Measurements from ENCODE around the gene RFXANK.

Gene RFXANK

DNA sequence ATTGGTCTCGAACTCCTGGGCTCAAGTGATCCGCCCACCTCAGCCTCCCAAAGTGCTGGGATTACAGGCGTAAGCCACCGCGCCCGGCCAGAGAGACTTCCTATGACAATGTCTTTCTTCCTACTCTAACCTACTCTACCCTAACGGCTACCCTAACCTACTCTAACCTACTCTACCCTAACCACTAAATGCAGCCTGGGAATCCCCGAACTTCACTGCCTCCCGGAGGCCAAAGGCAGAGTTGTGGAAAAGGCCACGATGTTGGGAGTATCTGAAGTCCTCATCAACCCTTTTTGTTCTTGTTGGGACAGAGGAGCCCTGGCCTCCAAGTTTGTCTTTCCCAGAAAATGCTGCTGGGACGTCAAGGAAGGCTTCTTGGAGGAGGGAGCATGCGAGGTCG lies 12.1 kb downstream of the RFXANK start:
- ChIA-PET CTCF (interaction anchor here (1.3 to 1.4 kb wide), 2 partner anchors 11 to 12 kb away, joined by 3 read pairs; partner anchors contain the start of genes BORCS8 and RFXANK), POLR2A (no interaction called here)
- no peak for TF ChIP-seq TARDBP (IDR thresholded peaks at IDR 0.05)
- no peak for TF ChIP-seq HDGF (IDR thresholded peaks at IDR 0.05; ENCODE audit: borderline replicate concordance)
- TF ChIP-seq SP1 (IDR thresholded peaks at IDR 0.05) = no peak
- TF ChIP-seq FOXA1 (IDR thresholded peaks at IDR 0.05) = no peak
- TF ChIP-seq, protein P1, sequence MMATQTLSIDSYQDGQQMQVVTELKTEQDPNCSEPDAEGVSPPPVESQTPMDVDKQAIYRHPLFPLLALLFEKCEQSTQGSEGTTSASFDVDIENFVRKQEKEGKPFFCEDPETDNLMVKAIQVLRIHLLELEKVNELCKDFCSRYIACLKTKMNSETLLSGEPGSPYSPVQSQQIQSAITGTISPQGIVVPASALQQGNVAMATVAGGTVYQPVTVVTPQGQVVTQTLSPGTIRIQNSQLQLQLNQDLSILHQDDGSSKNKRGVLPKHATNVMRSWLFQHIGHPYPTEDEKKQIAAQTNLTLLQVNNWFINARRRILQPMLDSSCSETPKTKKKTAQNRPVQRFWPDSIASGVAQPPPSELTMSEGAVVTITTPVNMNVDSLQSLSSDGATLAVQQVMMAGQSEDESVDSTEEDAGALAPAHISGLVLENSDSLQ (IDR thresholded peaks at IDR 0.05) = no peak
- TF ChIP-seq ARNT (IDR thresholded peaks at IDR 0.05) = no peak
- TF ChIP-seq LEF1 (IDR thresholded peaks at IDR 0.05; ENCODE audit: borderline replicate concordance) = no peak
- TF ChIP-seq FOXM1 (IDR thresholded peaks at IDR 0.05; ENCODE audit: borderline replicate concordance) = no peak
- TF ChIP-seq ELF4 (IDR thresholded peaks at IDR 0.05) = no peak
- no peak for TF ChIP-seq CTBP1 (IDR thresholded peaks at IDR 0.05; ENCODE audit: borderline replicate concordance)
- TF ChIP-seq BHLHE40 (IDR thresholded peaks at IDR 0.05; ENCODE audit: borderline replicate concordance) = no peak
- TF ChIP-seq NFRKB (IDR thresholded peaks at IDR 0.05) = no peak
- no peak for TF ChIP-seq FOXK2 (IDR thresholded peaks at IDR 0.05)
- TF ChIP-seq ZNF384 (IDR thresholded peaks at IDR 0.05) = no peak
- TF ChIP-seq L3MBTL2 (conservative IDR thresholded peaks at IDR 0.05) = no peak
- no peak for TF ChIP-seq SUZ12 (IDR thresholded peaks at IDR 0.05)
- no peak for DNase-seq (ENCODE audit: extremely low spot score)

DNA sequence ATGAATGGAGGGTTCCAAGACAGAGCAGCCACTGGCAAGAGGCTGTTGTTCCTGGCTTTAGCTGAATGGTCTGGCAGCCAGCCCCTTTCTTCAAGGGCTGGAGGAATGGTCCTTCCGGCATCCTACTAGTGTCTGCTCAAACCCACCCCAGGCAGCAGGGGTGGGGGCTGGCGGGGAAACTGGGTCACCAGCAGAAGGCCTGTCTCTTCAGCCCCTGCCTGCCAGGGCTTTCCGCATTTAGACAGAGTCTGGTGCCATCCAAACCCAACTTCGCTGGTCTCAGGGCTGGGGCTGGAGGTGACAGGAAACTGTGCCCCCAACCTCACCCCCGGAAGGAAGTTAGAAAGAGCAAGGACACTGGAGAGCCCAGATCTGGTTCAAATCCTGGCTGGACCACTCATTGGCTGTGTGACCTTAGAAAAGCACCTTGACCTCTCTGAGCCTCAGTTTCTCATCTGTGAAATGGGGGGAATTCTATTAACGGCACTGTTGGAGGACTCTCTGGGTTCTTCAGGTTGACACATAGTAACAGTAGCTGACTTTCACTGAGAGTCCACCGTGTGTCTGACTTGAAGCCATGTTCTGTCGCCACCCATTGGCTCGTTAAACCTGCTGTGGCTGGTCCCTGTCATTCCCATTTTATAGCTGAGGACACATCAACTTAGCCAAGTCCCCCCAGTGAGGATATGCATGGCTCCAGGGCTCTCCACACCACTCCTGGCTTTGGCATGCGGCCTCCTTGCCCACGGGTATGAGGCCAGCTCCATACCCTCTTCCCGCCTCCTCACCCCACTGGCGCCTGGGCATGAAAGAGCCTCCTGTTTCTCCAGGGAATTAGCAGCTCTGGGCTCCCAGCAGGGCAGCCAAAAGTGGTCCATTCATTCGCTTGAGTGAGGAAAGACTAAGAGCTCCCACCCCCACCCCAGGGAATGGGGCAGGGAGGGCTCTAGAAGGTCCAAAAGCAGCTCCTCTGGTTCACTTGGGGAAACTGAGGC lies 13.7 kb downstream of the RFXANK start:
- ChIA-PET POLR2A (no interaction called here), CTCF (interaction anchor here (0.8 to 1.3 kb wide), 2 partner anchors 14 to 19 kb away, joined by 3 read pairs; partner anchors contain the start of genes BORCS8 and RFXANK)
- DNase-seq (ENCODE audit: extremely low spot score) = no peak
- TF ChIP-seq HDGF (IDR thresholded peaks at IDR 0.05; ENCODE audit: borderline replicate concordance) (no peak), TARDBP (IDR thresholded peaks at IDR 0.05) (no peak), CTBP1 (IDR thresholded peaks at IDR 0.05; ENCODE audit: borderline replicate concordance) (no peak), L3MBTL2 (conservative IDR thresholded peaks at IDR 0.05) (no peak), SP1 (IDR thresholded peaks at IDR 0.05) (no peak), SUZ12 (IDR thresholded peaks at IDR 0.05) (no peak), LEF1 (IDR thresholded peaks at IDR 0.05; ENCODE audit: borderline replicate concordance) (no peak), BHLHE40 (IDR thresholded peaks at IDR 0.05; ENCODE audit: borderline replicate concordance) (no peak), FOXA1 (IDR thresholded peaks at IDR 0.05) (no peak), ARNT (IDR thresholded peaks at IDR 0.05) (no peak), ELF4 (IDR thresholded peaks at IDR 0.05) (no peak), FOXK2 (IDR thresholded peaks at IDR 0.05) (no peak), ZNF384 (IDR thresholded peaks at IDR 0.05) (no peak), NFRKB (IDR thresholded peaks at IDR 0.05) (no peak), FOXM1 (IDR thresholded peaks at IDR 0.05; ENCODE audit: borderline replicate concordance) (no peak)
- TF ChIP-seq, protein P1 (IDR thresholded peaks at IDR 0.05) = no peak

DNA sequence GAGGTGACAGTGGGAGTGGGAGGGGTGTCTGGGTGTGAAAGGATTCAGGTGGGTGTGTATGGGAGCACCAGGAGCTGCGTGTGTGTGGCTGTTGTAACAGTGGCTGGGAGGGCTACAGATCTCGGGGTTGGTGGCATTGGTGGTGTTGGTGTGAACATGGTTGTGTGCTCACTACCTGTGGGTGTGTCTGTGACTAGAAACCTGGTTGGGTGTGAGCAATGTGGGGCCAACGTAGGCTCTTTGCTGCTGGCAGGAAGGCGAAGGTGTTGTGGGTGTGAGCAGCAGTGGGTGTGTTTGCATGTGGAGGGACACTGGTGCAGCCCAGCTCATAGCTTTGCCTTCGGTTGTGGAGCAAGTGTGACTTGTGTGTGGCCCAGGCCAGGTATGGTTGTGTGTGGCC lies 14.9 kb downstream of the RFXANK start:
- ChIA-PET CTCF (no interaction called here), POLR2A (no interaction called here)
- no peak for TF ChIP-seq SUZ12 (IDR thresholded peaks at IDR 0.05)
- TF ChIP-seq FOXM1 (IDR thresholded peaks at IDR 0.05; ENCODE audit: borderline replicate concordance) = no peak
- TF ChIP-seq, protein P1 (IDR thresholded peaks at IDR 0.05) = no peak
- no peak for TF ChIP-seq LEF1 (IDR thresholded peaks at IDR 0.05; ENCODE audit: borderline replicate concordance)
- TF ChIP-seq FOXA1 (IDR thresholded peaks at IDR 0.05) = no peak
- TF ChIP-seq L3MBTL2 (conservative IDR thresholded peaks at IDR 0.05) = no peak
- TF ChIP-seq HDGF (IDR thresholded peaks at IDR 0.05; ENCODE audit: borderline replicate concordance) = no peak
- TF ChIP-seq BHLHE40 (IDR thresholded peaks at IDR 0.05; ENCODE audit: borderline replicate concordance) = no peak
- no peak for TF ChIP-seq SP1 (IDR thresholded peaks at IDR 0.05)
- no peak for TF ChIP-seq FOXK2 (IDR thresholded peaks at IDR 0.05)
- TF ChIP-seq TARDBP (IDR thresholded peaks at IDR 0.05) = no peak
- no peak for TF ChIP-seq ELF4 (IDR thresholded peaks at IDR 0.05)
- no peak for TF ChIP-seq NFRKB (IDR thresholded peaks at IDR 0.05)
- no peak for TF ChIP-seq CTBP1 (IDR thresholded peaks at IDR 0.05; ENCODE audit: borderline replicate concordance)
- no peak for TF ChIP-seq ZNF384 (IDR thresholded peaks at IDR 0.05)
- TF ChIP-seq ARNT (IDR thresholded peaks at IDR 0.05) = no peak
- no peak for DNase-seq (ENCODE audit: extremely low spot score)

DNA sequence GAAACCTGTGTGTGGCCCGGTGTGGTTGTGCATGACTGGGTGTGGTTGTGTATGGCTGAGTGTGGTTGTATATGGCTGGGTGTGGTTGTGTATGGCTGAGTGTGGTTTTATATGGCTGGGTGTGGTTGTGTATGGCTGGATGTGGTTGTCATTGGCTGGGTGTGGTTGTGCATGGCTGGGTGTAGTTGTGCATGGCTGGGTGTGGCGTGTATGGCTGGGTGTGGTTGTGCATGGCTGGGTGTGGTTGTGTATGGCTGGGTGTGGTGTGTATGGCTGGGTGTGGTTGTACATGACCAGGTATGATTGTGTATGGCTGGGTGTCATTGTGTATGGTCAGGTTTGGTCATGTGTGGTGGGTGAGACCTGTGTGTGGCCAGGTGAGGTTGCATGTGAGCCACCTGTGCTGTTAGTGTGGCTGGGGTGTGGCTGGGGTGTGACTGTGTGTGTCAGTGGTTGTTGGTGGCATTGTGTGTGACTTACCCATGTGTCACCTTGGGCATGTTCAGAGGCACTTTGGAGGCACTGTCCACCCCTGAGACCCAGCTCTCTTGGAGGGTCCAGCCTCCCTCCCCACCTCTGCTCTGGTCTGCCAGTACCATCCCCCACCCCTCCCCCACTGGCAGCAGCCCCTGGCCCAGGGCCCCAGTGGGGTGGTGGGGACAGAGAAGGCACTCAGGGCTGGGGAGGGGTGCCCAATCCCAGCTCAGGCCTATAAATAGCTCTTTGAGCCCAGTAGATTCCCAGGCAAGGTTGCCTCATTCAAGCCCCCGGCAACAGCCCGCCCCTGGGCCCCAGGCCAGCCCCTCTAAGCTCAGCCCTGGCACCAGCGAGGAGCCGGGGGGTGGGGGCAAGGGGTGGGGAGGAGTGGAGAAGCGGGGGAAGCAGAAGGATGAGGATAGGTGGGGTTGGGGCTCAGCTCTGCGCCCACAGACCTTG lies 15.8 kb downstream of the RFXANK start:
- TF ChIP-seq FOXM1 (IDR thresholded peaks at IDR 0.05; ENCODE audit: borderline replicate concordance) (no peak), TARDBP (IDR thresholded peaks at IDR 0.05) (no peak), ZNF384 (IDR thresholded peaks at IDR 0.05) (no peak), CTBP1 (IDR thresholded peaks at IDR 0.05; ENCODE audit: borderline replicate concordance) (no peak), FOXA1 (IDR thresholded peaks at IDR 0.05) (no peak), LEF1 (IDR thresholded peaks at IDR 0.05; ENCODE audit: borderline replicate concordance) (no peak), ELF4 (IDR thresholded peaks at IDR 0.05) (no peak), SUZ12 (IDR thresholded peaks at IDR 0.05) (no peak), ARNT (IDR thresholded peaks at IDR 0.05) (no peak), NFRKB (IDR thresholded peaks at IDR 0.05) (no peak), BHLHE40 (IDR thresholded peaks at IDR 0.05; ENCODE audit: borderline replicate concordance) (no peak), HDGF (IDR thresholded peaks at IDR 0.05; ENCODE audit: borderline replicate concordance) (no peak), SP1 (IDR thresholded peaks at IDR 0.05) (no peak), FOXK2 (IDR thresholded peaks at IDR 0.05) (no peak), L3MBTL2 (conservative IDR thresholded peaks at IDR 0.05) (no peak)
- TF ChIP-seq, protein P1 (IDR thresholded peaks at IDR 0.05) = no peak
- ChIA-PET POLR2A (no interaction called here), CTCF (no interaction called here)
- no peak for DNase-seq (ENCODE audit: extremely low spot score)
